GM21723 (cell line): ENCODE results near the gene MEIS2.

Experiments used
- ATAC-seq: cut with Tn5 transposase; IDR thresholded peaks from one replicate; pipeline ENCODE4 v1.9.1; 2021; ENCODE audit warnings: mild to moderate bottlenecking, moderate library complexity; ENCODE audit not compliant: unreplicated experiment

The MEIS2 gene

GRCh38 chr15:37098468-37099318 lies 1.7 kb downstream of the MEIS2 start:
- peak; percentile 49 for ATAC-seq

- no peak for ATAC-seq
Observed at GRCh38 chr15:37097144-37097919, 3.0 kb downstream of the MEIS2 start.

GRCh38 chr15:37096558-37097143 lies 3.7 kb downstream of the MEIS2 start:
- ATAC-seq = no peak

- no peak for ATAC-seq
Observed at GRCh38 chr15:37095770-37096557, 4.4 kb downstream of the MEIS2 start.

GRCh38 chr15:37094915-37095711 lies 5.2 kb downstream of the MEIS2 start:
- no peak for ATAC-seq

- no peak for ATAC-seq
Observed at GRCh38 chr15:37094333-37094914, 5.9 kb downstream of the MEIS2 start.

- no peak for ATAC-seq
Observed at GRCh38 chr15:37093480-37094332, 6.6 kb downstream of the MEIS2 start.

GRCh38 chr15:37090543-37091175 lies 9.7 kb downstream of the MEIS2 start:
- no peak for ATAC-seq

- no peak for ATAC-seq
Observed at GRCh38 chr15:37088436-37088835, 11.9 kb downstream of the MEIS2 start.

GRCh38 chr15:37087131-37087588 lies 13.2 kb downstream of the MEIS2 start:
- no peak for ATAC-seq

GRCh38 chr15:37086521-37086920 lies 13.8 kb downstream of the MEIS2 start:
- no peak for ATAC-seq

GRCh38 chr15:37086120-37086519 lies 14.2 kb downstream of the MEIS2 start:
- ATAC-seq = no peak

GRCh38 chr15:37084602-37085001 lies 15.7 kb downstream of the MEIS2 start:
- no peak for ATAC-seq

- ATAC-seq = no peak
Observed at GRCh38 chr15:37083610-37084009, 16.7 kb downstream of the MEIS2 start.

- no peak for ATAC-seq
Observed at GRCh38 chr15:37081983-37082382, 18.4 kb downstream of the MEIS2 start.

GRCh38 chr15:37080261-37080921 lies 20.0 kb downstream of the MEIS2 start:
- no peak for ATAC-seq

GRCh38 chr15:37079726-37080125 lies 20.6 kb downstream of the MEIS2 start:
- no peak for ATAC-seq

GRCh38 chr15:37078566-37078965 lies 21.8 kb downstream of the MEIS2 start:
- ATAC-seq = no peak
